Measurements from ENCODE around the gene ESYT2. TPM values are rescaled to one million over a fixed set of nuclear protein-coding genes. Genes with fewer than 3 reads are reported as not detected.

ESYT2 gene
- total RNA-seq, 1 experiment from 2014 or later = 37.5 TPM

DNA sequence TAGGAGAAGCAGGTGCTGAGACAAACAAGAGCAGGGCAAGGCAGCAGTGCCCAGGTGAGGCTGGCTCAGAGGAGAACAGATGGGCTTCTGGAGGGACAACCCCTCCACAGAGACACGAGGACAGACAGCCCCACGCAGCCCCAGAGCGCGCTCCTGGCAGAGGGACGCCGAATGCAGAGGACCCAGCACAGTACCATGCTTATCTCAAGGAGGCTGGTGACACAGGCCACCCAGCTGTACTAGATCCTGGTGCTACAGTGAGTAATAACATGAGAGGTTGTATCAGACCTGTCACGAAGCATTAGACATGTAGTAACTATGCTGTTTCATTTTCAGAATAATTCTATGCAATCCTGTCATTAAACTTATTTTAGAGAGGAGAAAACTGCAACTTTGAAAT is 64.3 kb downstream of the ESYT2 start:
- no peak for TF ChIP-seq EZH2 (IDR thresholded peaks at IDR 0.05; ENCODE audit: borderline replicate concordance, low read depth, low read length, poor library complexity, severe bottlenecking)
- TF ChIP-seq, protein P1, sequence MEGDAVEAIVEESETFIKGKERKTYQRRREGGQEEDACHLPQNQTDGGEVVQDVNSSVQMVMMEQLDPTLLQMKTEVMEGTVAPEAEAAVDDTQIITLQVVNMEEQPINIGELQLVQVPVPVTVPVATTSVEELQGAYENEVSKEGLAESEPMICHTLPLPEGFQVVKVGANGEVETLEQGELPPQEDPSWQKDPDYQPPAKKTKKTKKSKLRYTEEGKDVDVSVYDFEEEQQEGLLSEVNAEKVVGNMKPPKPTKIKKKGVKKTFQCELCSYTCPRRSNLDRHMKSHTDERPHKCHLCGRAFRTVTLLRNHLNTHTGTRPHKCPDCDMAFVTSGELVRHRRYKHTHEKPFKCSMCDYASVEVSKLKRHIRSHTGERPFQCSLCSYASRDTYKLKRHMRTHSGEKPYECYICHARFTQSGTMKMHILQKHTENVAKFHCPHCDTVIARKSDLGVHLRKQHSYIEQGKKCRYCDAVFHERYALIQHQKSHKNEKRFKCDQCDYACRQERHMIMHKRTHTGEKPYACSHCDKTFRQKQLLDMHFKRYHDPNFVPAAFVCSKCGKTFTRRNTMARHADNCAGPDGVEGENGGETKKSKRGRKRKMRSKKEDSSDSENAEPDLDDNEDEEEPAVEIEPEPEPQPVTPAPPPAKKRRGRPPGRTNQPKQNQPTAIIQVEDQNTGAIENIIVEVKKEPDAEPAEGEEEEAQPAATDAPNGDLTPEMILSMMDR (conservative IDR thresholded peaks at IDR 0.05; ENCODE audit: low read depth, low read length) = no peak
- intact Hi-C loops (cut with micrococcal nuclease; ENCODE audit: unreplicated experiment) = no loop called here
- Histone ChIP-seq H3K4me1 (ENCODE audit: insufficient read depth, low read length, poor library complexity, severe bottlenecking) (no peaks in the 10 kb centered on the region), H3K36me3 (ENCODE audit: insufficient read depth, low read length, poor library complexity, severe bottlenecking) (no peaks in the 10 kb centered on the region), H3K27me3 (replicated peaks; ENCODE audit: insufficient read depth, low read depth, low read length, poor library complexity) (no peaks in the 10 kb centered on the region), H3K9me3 (ENCODE audit: low read depth, low read length, poor library complexity, severe bottlenecking) (no peaks in the 10 kb centered on the region), H3K4me3 (ENCODE audit: low read depth, low read length, poor library complexity, severe bottlenecking) (no peak overlapping the region), H3K27ac (ENCODE audit: low read depth, low read length, poor library complexity, severe bottlenecking) (no peak overlapping the region)
- POLR2A ChIA-PET (ENCODE audit: low non-redundant PET) = no interaction called here
- CTCF ChIA-PET = no interaction called here
- DNase-seq (ENCODE audit: low spot score) = no peak
- no TSS peak for BruUV-seq (replicated peaks)

DNA sequence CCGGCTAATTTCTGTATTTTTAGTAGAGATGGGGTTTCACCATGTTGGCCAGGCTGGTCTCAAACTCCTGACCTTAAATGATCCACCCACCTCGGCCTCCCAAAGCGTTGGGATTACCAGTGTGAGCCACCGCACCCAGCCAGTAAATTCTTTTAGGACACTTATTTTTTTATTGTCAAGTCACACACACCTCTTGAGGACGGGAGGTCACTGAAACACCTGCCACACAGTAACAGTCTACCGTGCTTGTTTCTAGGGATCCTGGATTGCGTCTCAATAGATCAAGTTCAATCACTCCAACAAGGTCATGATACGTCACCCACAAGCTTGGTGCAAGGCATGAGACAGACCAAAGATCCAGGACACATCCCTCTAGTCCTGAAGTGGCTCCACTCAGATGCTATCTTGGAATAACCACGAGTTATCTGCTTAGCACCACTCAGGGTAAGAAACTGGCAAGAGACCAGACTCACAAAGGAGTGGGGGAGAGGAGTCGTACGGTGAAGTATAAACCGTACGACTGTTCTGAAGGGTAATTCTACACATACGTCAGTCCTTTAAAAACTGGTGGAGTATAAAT is 65.8 kb downstream of the ESYT2 start:
- ChIA-PET POLR2A (ENCODE audit: low non-redundant PET) (interaction anchor here (0.8 kb wide), 1 partner anchor 15 kb away, joined by 5 read pairs; no protein-coding TSS in a partner anchor), CTCF (no interaction called here)
- BruUV-seq (replicated peaks) = no TSS peak
- H3K27ac ChIP-seq (ENCODE audit: low read depth, low read length, poor library complexity, severe bottlenecking) = no peak overlapping the region
- no peaks in the 10 kb centered on the region for H3K27me3 ChIP-seq (replicated peaks; ENCODE audit: insufficient read depth, low read depth, low read length, poor library complexity)
- no peak for DNase-seq (ENCODE audit: low spot score)
- TF ChIP-seq, protein P1 (conservative IDR thresholded peaks at IDR 0.05; ENCODE audit: low read depth, low read length) = no peak
- TF ChIP-seq EZH2 (IDR thresholded peaks at IDR 0.05; ENCODE audit: borderline replicate concordance, low read depth, low read length, poor library complexity, severe bottlenecking) = no peak
- H3K9me3 ChIP-seq (ENCODE audit: low read depth, low read length, poor library complexity, severe bottlenecking) = no peaks in the 10 kb centered on the region
- intact Hi-C loops (cut with micrococcal nuclease; ENCODE audit: unreplicated experiment) = no loop called here
- H3K4me1 ChIP-seq (ENCODE audit: insufficient read depth, low read length, poor library complexity, severe bottlenecking) = no peaks in the 10 kb centered on the region
- H3K4me3 ChIP-seq (ENCODE audit: low read depth, low read length, poor library complexity, severe bottlenecking) = no peak overlapping the region
- H3K36me3 ChIP-seq (ENCODE audit: insufficient read depth, low read length, poor library complexity, severe bottlenecking) = no peaks in the 10 kb centered on the region

DNA sequence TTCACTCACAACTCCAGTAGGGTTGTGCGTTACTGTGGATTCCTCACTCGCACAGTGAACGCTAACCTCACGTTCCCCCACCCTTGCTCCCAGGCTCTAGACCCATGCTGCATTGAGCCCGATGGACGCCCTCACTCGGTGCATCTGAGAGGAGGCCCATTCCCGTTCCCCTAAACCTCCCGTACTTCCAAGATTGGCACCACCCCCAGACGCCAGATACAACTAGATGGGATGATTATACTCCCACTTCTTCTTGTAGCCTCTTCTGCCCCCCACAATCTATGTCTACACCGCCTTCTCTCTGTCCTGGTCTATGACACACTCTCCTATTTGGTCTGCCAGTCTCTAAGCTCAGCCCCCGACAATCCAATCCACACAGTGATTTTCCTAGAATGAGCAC is 67.4 kb downstream of the ESYT2 start:
- Histone ChIP-seq H3K27me3 (replicated peaks; ENCODE audit: insufficient read depth, low read depth, low read length, poor library complexity) (no peaks in the 10 kb centered on the region), H3K4me3 (ENCODE audit: low read depth, low read length, poor library complexity, severe bottlenecking) (no peak overlapping the region), H3K27ac (ENCODE audit: low read depth, low read length, poor library complexity, severe bottlenecking) (no peak overlapping the region), H3K4me1 (ENCODE audit: insufficient read depth, low read length, poor library complexity, severe bottlenecking) (no peaks in the 10 kb centered on the region), H3K36me3 (ENCODE audit: insufficient read depth, low read length, poor library complexity, severe bottlenecking) (no peaks in the 10 kb centered on the region), H3K9me3 (ENCODE audit: low read depth, low read length, poor library complexity, severe bottlenecking) (no peaks in the 10 kb centered on the region)
- BruUV-seq (replicated peaks) = no TSS peak
- CTCF ChIA-PET = no interaction called here
- POLR2A ChIA-PET (ENCODE audit: low non-redundant PET) = no interaction called here
- no peak for DNase-seq (ENCODE audit: low spot score)
- no peak for TF ChIP-seq EZH2 (IDR thresholded peaks at IDR 0.05; ENCODE audit: borderline replicate concordance, low read depth, low read length, poor library complexity, severe bottlenecking)
- TF ChIP-seq, protein P1 (conservative IDR thresholded peaks at IDR 0.05; ENCODE audit: low read depth, low read length) = no peak
- intact Hi-C loops (cut with micrococcal nuclease; ENCODE audit: unreplicated experiment) = no loop called here

Measured in A673 (cell line).